NCI-H2171 treated with DMSO at 0.1 percent for 48 hours (cell line): ENCODE results near the gene B3GALT4.

Experiments
- DNase-seq: peaks from one replicate; lab custom pipeline; 2025; lab: John Stamatoyannopoulos, UW

The B3GALT4 gene

GRCh38 chr6:33315793-33316602 lies 39.1 kb downstream of the B3GALT4 start:
- no peak for DNase-seq

- no peak for DNase-seq
Observed at GRCh38 chr6:33316603-33317418, 39.9 kb downstream of the B3GALT4 start.

GRCh38 chr6:33317419-33317668 lies 40.4 kb downstream of the B3GALT4 start:
- no peak for DNase-seq

- peak; percentile 97 for DNase-seq
Observed at GRCh38 chr6:33317669-33318425, 40.9 kb downstream of the B3GALT4 start, which contains the start of gene ZBTB22. Gene ZBTB22, minus strand, starts transcription at chr6:33317744. Its CDS starts 828 bp downstream, at chr6:33316916.

- no peak for DNase-seq
Observed at GRCh38 chr6:33318426-33319073, 41.6 kb downstream of the B3GALT4 start.

- no peak for DNase-seq
Observed at GRCh38 chr6:33319939-33320314, 43.0 kb downstream of the B3GALT4 start.

GRCh38 chr6:33320315-33321181 lies 43.6 kb downstream of the B3GALT4 start:
- DNase-seq: no peak

- DNase-seq: no peak
Observed at GRCh38 chr6:33321227-33321626, 44.3 kb downstream of the B3GALT4 start.

- peak; percentile 50 for DNase-seq
Observed at GRCh38 chr6:33323623-33323948, 46.7 kb downstream of the B3GALT4 start.

GRCh38 chr6:33324125-33324524 lies 47.2 kb downstream of the B3GALT4 start:
- DNase-seq: no peak
